Measurements from ENCODE around the gene ARHGAP21. TPM values are rescaled to one million over a fixed set of nuclear protein-coding genes. Genes with fewer than 3 reads are reported as not detected.

The ARHGAP21 gene
- total and polyA plus RNA-seq, 9 of the 15 experiments (the other 6 are each of a cell fraction or from before 2014, with no cell fraction given) = 13.6 to 145 (median 60.8) TPM

DNA sequence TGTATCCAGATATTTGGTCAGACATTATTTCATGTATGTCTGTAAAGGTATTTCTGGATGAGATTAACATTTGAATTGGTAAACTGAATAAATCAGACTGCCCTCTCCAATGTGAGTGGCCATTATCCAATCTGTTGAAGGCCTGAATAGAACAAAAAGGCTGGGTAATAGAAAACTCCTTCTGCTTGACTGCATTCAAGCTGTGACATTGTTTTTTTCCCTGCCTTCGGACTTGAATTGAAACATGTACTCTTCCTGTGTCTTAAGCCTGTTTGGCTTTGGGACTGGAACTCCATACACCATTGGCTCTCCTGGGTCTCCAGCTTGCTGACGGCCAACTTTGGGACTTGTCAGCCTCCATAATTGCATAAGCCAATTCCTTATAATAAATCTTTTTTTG is 36.0 kb upstream of the ARHGAP21 start:
- WGBS (ENCODE audit: insufficient coverage, low coverage, missing lambda C conversion rate) = 52% methylated on average over 2 of the region's 2 CpGs
- Histone ChIP-seq H3K4me3 (no peak overlapping the region), H4K20me1 (replicated peaks; ENCODE audit: control insufficient read depth, insufficient read depth, low read length) (no peaks in the 10 kb centered on the region), H3K79me2 (ENCODE audit: control insufficient read depth, insufficient read depth, low read length) (no peaks in the 10 kb centered on the region), H3K27ac (ENCODE audit: extremely low read depth, low read depth, low read length) (no peak overlapping the region), H2AFZ (ENCODE audit: low read depth, low read length) (no peak overlapping the region), H3K9me1 (ENCODE audit: control insufficient read depth, insufficient read depth, low read length) (no peaks in the 10 kb centered on the region), H3K27me3 (ENCODE audit: control insufficient read depth in 2 of 2, insufficient read depth in 2 of 2, low read length in 2 of 2) (no peaks in the 10 kb centered on the region), H3K4me1 (replicated peaks in 1 of 2; ENCODE audit: control insufficient read depth in 2 of 2, insufficient read depth in 2 of 2, low read length in 2 of 2) (no peaks in the 10 kb centered on the region; a peak in 1 of 5 replicates), H3K4me2 (ENCODE audit: insufficient read depth, low read length) (no peak overlapping the region), H3K9me3 (replicated peaks; ENCODE audit: control insufficient read depth, insufficient read depth, low read depth, low read length) (no peaks in the 10 kb centered on the region), H3K9ac (ENCODE audit: insufficient read depth in 1 of 2, low read depth in 2 of 2, low read length in 2 of 2) (no peak overlapping the region), H3K36me3 (ENCODE audit: control insufficient read depth, insufficient read depth, low read length) (no peaks in the 10 kb centered on the region)
- POLR2A ChIA-PET = interaction anchor here (0.8 kb wide), 1 partner anchor 8 kb away, joined by 3 read pairs; no protein-coding TSS in a partner anchor
- no TSS peak for BruUV-seq (replicated peaks)
- intact Hi-C loops (cut with micrococcal nuclease) (no loop called here), in situ Hi-C loops (cut with MboI) (no loop called here)
- FAIRE-seq = no peak
- DNase-seq (ENCODE audit: extremely low read depth in 1 of 4, low spot score in 3 of 4) = no peak
- ATAC-seq = no peak
- CTCF ChIA-PET (ENCODE audit: low intra/inter-chr PET ratio) = no interaction called here
- TF ChIP-seq RBM34 (IDR thresholded peaks at IDR 0.05; ENCODE audit: borderline replicate concordance, insufficient read depth, low read length) (no peak), CBFA2T2 (conservative IDR thresholded peaks at IDR 0.05) (no peak), MAZ (CRISPR knock-in tag; conservative IDR thresholded peaks at IDR 0.05 in 1 of 2, IDR thresholded peaks at IDR 0.05 in 1 of 2) (no peak), MYBL2 (IDR thresholded peaks at IDR 0.05; ENCODE audit: low read depth) (no peak), MYBL2 (CRISPR knock-in tag; IDR thresholded peaks at IDR 0.05; ENCODE audit: borderline replicate concordance) (no peak), ZNF318 (IDR thresholded peaks at IDR 0.05; ENCODE audit: borderline replicate concordance in 1 of 2, low read depth in 1 of 2) (no peak), PTRF (tag; IDR thresholded peaks at IDR 0.05) (no peak), KAT2B (IDR thresholded peaks at IDR 0.05; ENCODE audit: low read depth, low read length) (no peak)
